GM21737 (cell line): Measurements from ENCODE around the gene CCNQ.

ENCODE experiments used
- ATAC-seq: cut with Tn5 transposase; IDR thresholded peaks from one replicate; pipeline ENCODE4 v1.9.1; 2021; ENCODE audit warnings: mild to moderate bottlenecking, moderate library complexity; ENCODE audit not compliant: unreplicated experiment

CCNQ gene

GRCh38 chrX:153599192-153600031 lies 473 bp upstream of the CCNQ start:
- ATAC-seq = peak; percentile 87

- no peak for ATAC-seq
Observed at GRCh38 chrX:153596981-153597750, 1.8 kb downstream of the CCNQ start.

GRCh38 chrX:153595859-153596857 lies 2.8 kb downstream of the CCNQ start:
- ATAC-seq = no peak

- ATAC-seq = no peak
Observed at GRCh38 chrX:153595387-153595786, 3.6 kb downstream of the CCNQ start.

- no peak for ATAC-seq
Observed at GRCh38 chrX:153593811-153594500, 5.0 kb downstream of the CCNQ start.

GRCh38 chrX:153592966-153593688 lies 5.8 kb downstream of the CCNQ start:
- ATAC-seq = no peak

GRCh38 chrX:153592091-153592833 lies 6.7 kb downstream of the CCNQ start:
- ATAC-seq = no peak

- no peak for ATAC-seq
Observed at GRCh38 chrX:153590961-153591956, 7.7 kb downstream of the CCNQ start.

- no peak for ATAC-seq
Observed at GRCh38 chrX:153588782-153589446, 10.0 kb downstream of the CCNQ start.

- ATAC-seq = no peak
Observed at GRCh38 chrX:153588021-153588781, 10.7 kb downstream of the CCNQ start.

- no peak for ATAC-seq
Observed at GRCh38 chrX:153587342-153587741, 11.6 kb downstream of the CCNQ start.

- ATAC-seq = no peak
Observed at GRCh38 chrX:153585827-153586226, 13.1 kb downstream of the CCNQ start.

GRCh38 chrX:153583433-153583832 lies 15.5 kb downstream of the CCNQ start:
- no peak for ATAC-seq

- ATAC-seq = peak; percentile 100
Observed at GRCh38 chrX:153582896-153583295, 16.0 kb downstream of the CCNQ start.

- ATAC-seq = no peak
Observed at GRCh38 chrX:153580700-153581386, 18.1 kb downstream of the CCNQ start.

- no peak for ATAC-seq
Observed at GRCh38 chrX:153578889-153579288, 20.1 kb downstream of the CCNQ start.
